GM12892 (cell line): ENCODE measurements around the gene RNF7.

Experiments used
- POLR2A ChIP-seq: IDR thresholded peaks from 2 replicates; pipeline ENCODE4 v1.6.1; 2011; ENCODE audit warnings: low read depth, low read length, control low read depth
- POLR2AphosphoS5 ChIP-seq: IDR thresholded peaks from 2 replicates; pipeline ENCODE4 v1.6.1; 2011; ENCODE audit warnings: low read depth, low read length, control low read depth

GRCh38 chr3:141764465-141764864 lies 26.4 kb downstream of the RNF7 start:
- no peak for TF ChIP-seq POLR2A
- TF ChIP-seq POLR2AphosphoS5: no peak
